Effector memory CD8-positive, alpha-beta T cell (primary cell): ENCODE data around the gene SAMD4A.

Experiments
- ATAC-seq: fragments of 150-1000 bp; cut with Tn5 transposase; replicated peaks from 2 replicates; pipeline ENCODE4 v1.10.0; 2021; ENCODE audit warnings: mild to moderate bottlenecking, moderate library complexity
- DNase-seq, 3 experiments: peaks; one replicate each; pipeline ENCODE4 v3.0.0; 2021
- H3K27ac Mint-ChIP-seq, 2 donors: one replicate each; pipeline ENCODE4 v1.8.0; 2022; ENCODE audit warnings: mild to moderate bottlenecking in 2 of 2, mixed read lengths in 2 of 2, moderate library complexity in 2 of 2
- H3K27me3 Mint-ChIP-seq, 2 donors: one replicate each; pipeline ENCODE4 v1.8.0; 2022; ENCODE audit warnings: mixed read lengths in 2 of 2
- H3K36me3 Mint-ChIP-seq: one replicate; pipeline ENCODE4 v1.8.0; 2022; ENCODE audit warnings: mild to moderate bottlenecking, moderate library complexity, mixed read lengths; ENCODE audit not compliant: insufficient read depth
- H3K4me1 Mint-ChIP-seq, 2 donors: one replicate each; pipeline ENCODE4 v1.8.0; 2022; ENCODE audit warnings: low read depth in 2 of 2, mixed read lengths in 2 of 2
- H3K4me3 Mint-ChIP-seq, 2 donors: one replicate each; pipeline ENCODE4 v1.8.0; 2022; ENCODE audit warnings: mild to moderate bottlenecking in 2 of 2, mixed read lengths in 2 of 2, moderate library complexity in 2 of 2
- H3K9me3 Mint-ChIP-seq, 2 donors: one replicate each; pipeline ENCODE4 v1.8.0; 2022; ENCODE audit warnings: mixed read lengths in 2 of 2

SAMD4A gene

GRCh38 chr14:54697001-54697400 is 130.1 kb downstream of the SAMD4A start:
- H3K27me3 Mint-ChIP-seq = peaks cover 39 to 70% of the 10 kb centered on the region in 2 donors
- no peak for DNase-seq
- H3K27ac Mint-ChIP-seq = no peak overlapping the region
- H3K9me3 Mint-ChIP-seq = no peaks in the 10 kb centered on the region
- no peak for ATAC-seq
- no peaks in the 10 kb centered on the region for H3K36me3 Mint-ChIP-seq
- H3K4me3 Mint-ChIP-seq = no peak overlapping the region
- H3K4me1 Mint-ChIP-seq = peaks cover 0 to 1% of the 10 kb centered on the region in 2 donors

- no peak overlapping the region for H3K4me3 Mint-ChIP-seq
- ATAC-seq (no peak), DNase-seq (no peak)
- no peak overlapping the region for H3K27ac Mint-ChIP-seq
- H3K4me1 Mint-ChIP-seq = peaks cover 0 to 1% of the 10 kb centered on the region in 2 donors
- H3K9me3 Mint-ChIP-seq = no peaks in the 10 kb centered on the region
- H3K27me3 Mint-ChIP-seq = peaks cover 33 to 77% of the 10 kb centered on the region in 2 donors
- no peaks in the 10 kb centered on the region for H3K36me3 Mint-ChIP-seq
These were observed 130.9 kb downstream of the SAMD4A start for GRCh38 chr14:54697803-54698202.

GRCh38 chr14:54698501-54698900 is 131.6 kb downstream of the SAMD4A start:
- H3K4me3 Mint-ChIP-seq = no peak overlapping the region
- H3K27ac Mint-ChIP-seq = no peak overlapping the region
- DNase-seq (no peak), ATAC-seq (no peak)
- H3K36me3 Mint-ChIP-seq = no peaks in the 10 kb centered on the region
- H3K9me3 Mint-ChIP-seq = no peaks in the 10 kb centered on the region
- H3K4me1 Mint-ChIP-seq = peaks cover 0 to 1% of the 10 kb centered on the region in 2 donors
- H3K27me3 Mint-ChIP-seq = peaks cover 31 to 72% of the 10 kb centered on the region in 2 donors

- Mint-ChIP-seq H3K27ac (no peak overlapping the region), H3K4me1 (peaks cover 0 to 1% of the 10 kb centered on the region in 2 donors), H3K36me3 (no peaks in the 10 kb centered on the region), H3K27me3 (peaks cover 25 to 67% of the 10 kb centered on the region in 2 donors), H3K4me3 (no peak overlapping the region), H3K9me3 (no peaks in the 10 kb centered on the region)
- DNase-seq (no peak), ATAC-seq (no peak)
These were observed 132.1 kb downstream of the SAMD4A start for GRCh38 chr14:54698966-54699530.

- Mint-ChIP-seq H3K4me3 (no peak overlapping the region), H3K9me3 (no peaks in the 10 kb centered on the region), H3K27me3 (peaks cover 18 to 60% of the 10 kb centered on the region in 2 donors), H3K36me3 (no peaks in the 10 kb centered on the region), H3K27ac (no peak overlapping the region), H3K4me1 (peaks cover 0 to 1% of the 10 kb centered on the region in 2 donors)
- ATAC-seq = no peak
- no peak for DNase-seq
These were observed 132.8 kb downstream of the SAMD4A start for GRCh38 chr14:54699735-54700134.

- H3K27ac Mint-ChIP-seq = no peak overlapping the region
- DNase-seq = no peak
- peaks cover 0 to 1% of the 10 kb centered on the region in 2 donors for H3K4me1 Mint-ChIP-seq
- H3K27me3 Mint-ChIP-seq = peaks cover 18 to 50% of the 10 kb centered on the region in 2 donors
- H3K9me3 Mint-ChIP-seq = no peaks in the 10 kb centered on the region
- H3K36me3 Mint-ChIP-seq = no peaks in the 10 kb centered on the region
- no peak overlapping the region for H3K4me3 Mint-ChIP-seq
- ATAC-seq = no peak
These were observed 133.8 kb downstream of the SAMD4A start for GRCh38 chr14:54700717-54701116.

GRCh38 chr14:54702014-54702491 is 135.1 kb downstream of the SAMD4A start:
- Mint-ChIP-seq H3K36me3 (no peaks in the 10 kb centered on the region), H3K4me3 (no peak overlapping the region), H3K27ac (no peak overlapping the region), H3K9me3 (no peaks in the 10 kb centered on the region), H3K4me1 (peaks cover 0 to 1% of the 10 kb centered on the region in 2 donors), H3K27me3 (peaks cover 14 to 45% of the 10 kb centered on the region in 2 donors)
- DNase-seq (no peak), ATAC-seq (no peak)

- no peak overlapping the region for H3K27ac Mint-ChIP-seq
- H3K9me3 Mint-ChIP-seq = no peaks in the 10 kb centered on the region
- no peak for ATAC-seq
- peaks cover 10 to 41% of the 10 kb centered on the region in 2 donors for H3K27me3 Mint-ChIP-seq
- H3K4me1 Mint-ChIP-seq = peaks cover 0 to 1% of the 10 kb centered on the region in 2 donors
- DNase-seq = no peak
- H3K4me3 Mint-ChIP-seq = no peak overlapping the region
- H3K36me3 Mint-ChIP-seq = no peaks in the 10 kb centered on the region
These were observed 135.6 kb downstream of the SAMD4A start for GRCh38 chr14:54702492-54702891.

- H3K36me3 Mint-ChIP-seq = no peaks in the 10 kb centered on the region
These were observed 136.2 kb downstream of the SAMD4A start for GRCh38 chr14:54703082-54703481.

GRCh38 chr14:54703724-54704123 is 136.8 kb downstream of the SAMD4A start:
- no peak overlapping the region for H3K27ac Mint-ChIP-seq
- DNase-seq (no peak), ATAC-seq (no peak)
- no peak overlapping the region for H3K4me3 Mint-ChIP-seq
- peaks cover 0 to under 1% of the 10 kb centered on the region in 2 donors for H3K4me1 Mint-ChIP-seq
- no peaks in the 10 kb centered on the region for H3K9me3 Mint-ChIP-seq
- H3K27me3 Mint-ChIP-seq = peaks cover 7 to 36% of the 10 kb centered on the region in 2 donors
- H3K36me3 Mint-ChIP-seq = no peaks in the 10 kb centered on the region

More at GRCh38 chr14:54703082-54703481, 136.2 kb downstream of the SAMD4A start:
- Mint-ChIP-seq H3K27me3 (peaks cover 7 to 38% of the 10 kb centered on the region in 2 donors), H3K9me3 (no peaks in the 10 kb centered on the region), H3K4me1 (peaks cover 0 to 1% of the 10 kb centered on the region in 2 donors), H3K27ac (no peak overlapping the region), H3K4me3 (no peak overlapping the region)
- ATAC-seq = no peak
- DNase-seq = no peak

- Mint-ChIP-seq H3K4me1 (no peaks in the 10 kb centered on the region), H3K4me3 (no peak overlapping the region), H3K36me3 (no peaks in the 10 kb centered on the region), H3K27me3 (peaks cover 4 to 25% of the 10 kb centered on the region in 2 donors), H3K9me3 (no peaks in the 10 kb centered on the region), H3K27ac (no peak overlapping the region)
- DNase-seq (no peak), ATAC-seq (no peak)
These were observed 137.8 kb downstream of the SAMD4A start for GRCh38 chr14:54704768-54705167.

GRCh38 chr14:54706769-54707168 is 139.8 kb downstream of the SAMD4A start:
- Mint-ChIP-seq H3K4me1 (no peaks in the 10 kb centered on the region), H3K27ac (no peak overlapping the region), H3K36me3 (no peaks in the 10 kb centered on the region), H3K4me3 (no peak overlapping the region), H3K27me3 (peaks cover 0 to 9% of the 10 kb centered on the region in 2 donors), H3K9me3 (no peaks in the 10 kb centered on the region)
- DNase-seq (no peak), ATAC-seq (no peak)

GRCh38 chr14:54708161-54708560 is 141.2 kb downstream of the SAMD4A start:
- H3K27ac Mint-ChIP-seq = no peak overlapping the region
- H3K4me3 Mint-ChIP-seq = no peak overlapping the region
- ATAC-seq (no peak), DNase-seq (no peak)
- no peaks in the 10 kb centered on the region for H3K36me3 Mint-ChIP-seq
- H3K27me3 Mint-ChIP-seq = no peaks in the 10 kb centered on the region
- H3K9me3 Mint-ChIP-seq = no peaks in the 10 kb centered on the region
- no peaks in the 10 kb centered on the region for H3K4me1 Mint-ChIP-seq

- ATAC-seq = no peak
- no peaks in the 10 kb centered on the region for H3K27me3 Mint-ChIP-seq
- DNase-seq = no peak
- no peaks in the 10 kb centered on the region for H3K36me3 Mint-ChIP-seq
- no peak overlapping the region for H3K4me3 Mint-ChIP-seq
- H3K9me3 Mint-ChIP-seq = no peaks in the 10 kb centered on the region
- no peaks in the 10 kb centered on the region for H3K4me1 Mint-ChIP-seq
- H3K27ac Mint-ChIP-seq = no peak overlapping the region
These were observed 142.1 kb downstream of the SAMD4A start for GRCh38 chr14:54708982-54709381.
